ENCODE measurements around the gene RACK1. TPM values are rescaled to one million over a fixed set of nuclear protein-coding genes. Genes with fewer than 3 reads are reported as not detected.
A peak's percentile ranks its signal among the peaks of the same experiment; 100 is the strongest.

RACK1 gene
- total and polyA plus RNA-seq, 2 of the 13 experiments (the other 11 are each of a cell fraction or from before 2014, with no cell fraction given) = 2,514 to 6,141 TPM

DNA sequence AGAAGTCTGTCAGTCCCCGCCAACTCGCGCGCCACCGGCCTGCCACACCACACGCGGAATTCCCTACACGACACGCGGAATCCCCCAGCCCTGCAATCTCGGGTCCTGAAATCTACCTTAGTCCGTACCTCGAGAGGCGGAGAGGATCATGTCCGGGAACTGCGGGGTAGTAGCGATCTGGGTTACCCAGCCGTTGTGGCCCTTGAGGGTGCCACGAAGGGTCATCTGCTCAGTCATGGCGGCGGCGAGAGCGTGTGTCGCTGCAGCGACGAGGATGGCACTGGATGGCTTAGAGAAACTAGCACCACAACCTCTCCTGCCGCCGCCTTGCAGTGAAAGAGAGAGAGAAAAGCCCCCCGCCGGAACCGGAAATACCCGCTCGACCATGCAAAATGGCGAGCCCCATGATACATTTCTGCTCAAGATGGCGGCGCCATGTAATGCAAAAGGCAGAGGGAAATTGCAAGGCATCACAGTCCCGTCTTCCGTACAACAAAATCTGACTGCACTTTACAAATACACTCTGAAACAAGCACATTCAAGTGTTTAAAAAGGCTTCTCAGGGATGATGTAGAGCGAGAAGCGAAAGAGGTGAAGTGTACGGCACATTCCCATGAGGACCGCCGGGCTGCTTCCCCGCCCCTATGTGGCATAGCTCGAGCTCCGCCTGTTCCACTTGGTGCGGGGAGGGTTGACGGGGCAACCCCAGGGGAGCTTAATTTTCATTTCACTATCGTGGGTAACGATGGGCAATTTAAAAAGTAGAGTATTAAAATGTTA is at the start of gene RACK1 (continued):
- TF ChIP-seq, protein P1, sequence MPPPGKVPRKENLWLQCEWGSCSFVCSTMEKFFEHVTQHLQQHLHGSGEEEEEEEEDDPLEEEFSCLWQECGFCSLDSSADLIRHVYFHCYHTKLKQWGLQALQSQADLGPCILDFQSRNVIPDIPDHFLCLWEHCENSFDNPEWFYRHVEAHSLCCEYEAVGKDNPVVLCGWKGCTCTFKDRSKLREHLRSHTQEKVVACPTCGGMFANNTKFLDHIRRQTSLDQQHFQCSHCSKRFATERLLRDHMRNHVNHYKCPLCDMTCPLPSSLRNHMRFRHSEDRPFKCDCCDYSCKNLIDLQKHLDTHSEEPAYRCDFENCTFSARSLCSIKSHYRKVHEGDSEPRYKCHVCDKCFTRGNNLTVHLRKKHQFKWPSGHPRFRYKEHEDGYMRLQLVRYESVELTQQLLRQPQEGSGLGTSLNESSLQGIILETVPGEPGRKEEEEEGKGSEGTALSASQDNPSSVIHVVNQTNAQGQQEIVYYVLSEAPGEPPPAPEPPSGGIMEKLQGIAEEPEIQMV (CRISPR knock-in tag; IDR thresholded peaks at IDR 0.05; ENCODE audit: low read depth) = no peak
- no peak for TF ChIP-seq SOX6 (IDR thresholded peaks at IDR 0.05)
- 0 out of 2 replicates have a peak, but pooled peaks have one; percentile 20 for TF ChIP-seq SOX6 (CRISPR knock-in tag; IDR thresholded peaks at IDR 0.05)
- TF ChIP-seq, protein P2, sequence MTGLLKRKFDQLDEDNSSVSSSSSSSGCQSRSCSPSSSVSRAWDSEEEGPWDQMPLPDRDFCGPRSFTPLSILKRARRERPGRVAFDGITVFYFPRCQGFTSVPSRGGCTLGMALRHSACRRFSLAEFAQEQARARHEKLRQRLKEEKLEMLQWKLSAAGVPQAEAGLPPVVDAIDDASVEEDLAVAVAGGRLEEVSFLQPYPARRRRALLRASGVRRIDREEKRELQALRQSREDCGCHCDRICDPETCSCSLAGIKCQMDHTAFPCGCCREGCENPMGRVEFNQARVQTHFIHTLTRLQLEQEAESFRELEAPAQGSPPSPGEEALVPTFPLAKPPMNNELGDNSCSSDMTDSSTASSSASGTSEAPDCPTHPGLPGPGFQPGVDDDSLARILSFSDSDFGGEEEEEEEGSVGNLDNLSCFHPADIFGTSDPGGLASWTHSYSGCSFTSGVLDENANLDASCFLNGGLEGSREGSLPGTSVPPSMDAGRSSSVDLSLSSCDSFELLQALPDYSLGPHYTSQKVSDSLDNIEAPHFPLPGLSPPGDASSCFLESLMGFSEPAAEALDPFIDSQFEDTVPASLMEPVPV (CRISPR knock-in tag; IDR thresholded peaks at IDR 0.05) = peak; percentile 59; the same call in 1 of the 2 replicates
- TF ChIP-seq ZBTB8A (CRISPR knock-in tag; IDR thresholded peaks at IDR 0.05; ENCODE audit: borderline replicate concordance, low read depth) = peak; percentile 26; the same call in 1 of the 2 replicates
- TF ChIP-seq ZNF138 (CRISPR knock-in tag; IDR thresholded peaks at IDR 0.05; ENCODE audit: low read depth) = 0 out of 2 replicates have a peak, but pooled peaks have one; percentile 81
- no peak; the same call in 1 of the 2 replicates for TF ChIP-seq ZNF788 (CRISPR knock-in tag; IDR thresholded peaks at IDR 0.05; ENCODE audit: borderline replicate concordance)
- TF ChIP-seq FLYWCH1 (CRISPR knock-in tag; IDR thresholded peaks at IDR 0.05) = no peak
- peak; percentile 70; the same call in 1 of the 2 replicates for TF ChIP-seq PHF20 (CRISPR knock-in tag; IDR thresholded peaks at IDR 0.05)
- 0 out of 2 replicates have a peak, but pooled peaks have one; percentile 36 for TF ChIP-seq ERF (CRISPR knock-in tag; IDR thresholded peaks at IDR 0.05)
- TF ChIP-seq, protein P3, sequence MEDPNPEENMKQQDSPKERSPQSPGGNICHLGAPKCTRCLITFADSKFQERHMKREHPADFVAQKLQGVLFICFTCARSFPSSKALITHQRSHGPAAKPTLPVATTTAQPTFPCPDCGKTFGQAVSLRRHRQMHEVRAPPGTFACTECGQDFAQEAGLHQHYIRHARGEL (CRISPR knock-in tag; IDR thresholded peaks at IDR 0.05) = no peak
- peak; percentile 73; the same call in 1 of the 2 replicates for TF ChIP-seq KDM2A (CRISPR knock-in tag; IDR thresholded peaks at IDR 0.05; ENCODE audit: borderline replicate concordance, low read depth)
- TF ChIP-seq TCF7L2 (IDR thresholded peaks at IDR 0.05; ENCODE audit: low read depth, low read length) = no peak
- TF ChIP-seq ZNF678 (CRISPR knock-in tag; IDR thresholded peaks at IDR 0.05) = no peak
- TF ChIP-seq FOSL2 (CRISPR knock-in tag; IDR thresholded peaks at IDR 0.05) = peak; percentile 19
- TF ChIP-seq, protein P4, sequence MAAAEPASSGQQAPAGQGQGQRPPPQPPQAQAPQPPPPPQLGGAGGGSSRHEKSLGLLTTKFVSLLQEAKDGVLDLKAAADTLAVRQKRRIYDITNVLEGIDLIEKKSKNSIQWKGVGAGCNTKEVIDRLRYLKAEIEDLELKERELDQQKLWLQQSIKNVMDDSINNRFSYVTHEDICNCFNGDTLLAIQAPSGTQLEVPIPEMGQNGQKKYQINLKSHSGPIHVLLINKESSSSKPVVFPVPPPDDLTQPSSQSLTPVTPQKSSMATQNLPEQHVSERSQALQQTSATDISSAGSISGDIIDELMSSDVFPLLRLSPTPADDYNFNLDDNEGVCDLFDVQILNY (CRISPR knock-in tag; conservative IDR thresholded peaks at IDR 0.05) = 0 out of 2 replicates have a peak, but pooled peaks have one; percentile 1
- 0 out of 2 replicates have a peak, but pooled peaks have one; percentile 47 for TF ChIP-seq U2AF2 (IDR thresholded peaks at IDR 0.05; ENCODE audit: low read depth, low read length)
- peak; percentile 59 for TF ChIP-seq HOXD1 (CRISPR knock-in tag; IDR thresholded peaks at IDR 0.05)
- TF ChIP-seq RFXAP (CRISPR knock-in tag; IDR thresholded peaks at IDR 0.05; ENCODE audit: borderline replicate concordance) = no peak
- TF ChIP-seq ZNF230 (CRISPR knock-in tag; IDR thresholded peaks at IDR 0.05) = no peak
- no peak for TF ChIP-seq ZNF672 (CRISPR knock-in tag; IDR thresholded peaks at IDR 0.05)
- TF ChIP-seq, protein P5, sequence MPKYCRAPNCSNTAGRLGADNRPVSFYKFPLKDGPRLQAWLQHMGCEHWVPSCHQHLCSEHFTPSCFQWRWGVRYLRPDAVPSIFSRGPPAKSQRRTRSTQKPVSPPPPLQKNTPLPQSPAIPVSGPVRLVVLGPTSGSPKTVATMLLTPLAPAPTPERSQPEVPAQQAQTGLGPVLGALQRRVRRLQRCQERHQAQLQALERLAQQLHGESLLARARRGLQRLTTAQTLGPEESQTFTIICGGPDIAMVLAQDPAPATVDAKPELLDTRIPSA (CRISPR knock-in tag; IDR thresholded peaks at IDR 0.05; ENCODE audit: borderline replicate concordance) = no peak
- peak; percentile 92 for TF ChIP-seq POLR2AphosphoS2 (IDR thresholded peaks at IDR 0.05; ENCODE audit: low read depth, low read length)
- TF ChIP-seq FOXO1 (CRISPR knock-in tag; IDR thresholded peaks at IDR 0.05) = 0 out of 2 replicates have a peak, but pooled peaks have one; percentile 13
- peak; percentile 63; the same call in 1 of the 2 replicates for TF ChIP-seq ZSCAN21 (CRISPR knock-in tag; IDR thresholded peaks at IDR 0.05; ENCODE audit: borderline replicate concordance)

Measured in HepG2 (cell line).